Middle frontal gyrus (tissue), 1 donor: ENCODE measurements around the gene SEPTIN7.

Experiments
- DNase-seq: peaks from one replicate; pipeline ENCODE4 v3.0.0-alpha.2; 2015; ENCODE audit warnings: low spot score; ENCODE audit errors: extremely low spot score

SEPTIN7 gene

GRCh38 chr7:35787925-35788324 lies 12.9 kb upstream of the SEPTIN7 start:
- no peak for DNase-seq

GRCh38 chr7:35792472-35792871 lies 8.4 kb upstream of the SEPTIN7 start:
- DNase-seq, result no peak

GRCh38 chr7:35792873-35793489 lies 7.9 kb upstream of the SEPTIN7 start:
- DNase-seq, result no peak

GRCh38 chr7:35797311-35797710 lies 3.5 kb upstream of the SEPTIN7 start:
- no peak for DNase-seq

GRCh38 chr7:35799846-35800717 lies 775 bp upstream of the SEPTIN7 start:
- DNase-seq, result peak; percentile 75

- DNase-seq, result peak; percentile 52
Measured at GRCh38 chr7:35801392-35802101, 690 bp downstream of the SEPTIN7 start.

GRCh38 chr7:35802102-35802466 lies 1.2 kb downstream of the SEPTIN7 start:
- no peak for DNase-seq

- DNase-seq, result no peak
Measured at GRCh38 chr7:35802649-35803048, 1.8 kb downstream of the SEPTIN7 start.

GRCh38 chr7:35804231-35804970 lies 3.5 kb downstream of the SEPTIN7 start:
- no peak for DNase-seq

- DNase-seq, result no peak
Measured at GRCh38 chr7:35805876-35806275, 5.0 kb downstream of the SEPTIN7 start.

GRCh38 chr7:35816514-35816913 lies 15.7 kb downstream of the SEPTIN7 start:
- DNase-seq, result no peak

- no peak for DNase-seq
Measured at GRCh38 chr7:35817181-35817580, 16.3 kb downstream of the SEPTIN7 start.

- DNase-seq, result no peak
Measured at GRCh38 chr7:35817930-35818329, 17.1 kb downstream of the SEPTIN7 start.

GRCh38 chr7:35818513-35818912 lies 17.7 kb downstream of the SEPTIN7 start:
- DNase-seq, result no peak

- no peak for DNase-seq
Measured at GRCh38 chr7:35819310-35819709, 18.5 kb downstream of the SEPTIN7 start.

GRCh38 chr7:35819954-35820703 lies 19.3 kb downstream of the SEPTIN7 start:
- no peak for DNase-seq

- no peak for DNase-seq
Measured at GRCh38 chr7:35820858-35821257, 20.0 kb downstream of the SEPTIN7 start.

GRCh38 chr7:35823440-35823839 lies 22.6 kb downstream of the SEPTIN7 start:
- DNase-seq, result no peak

GRCh38 chr7:35825974-35826373 lies 25.1 kb downstream of the SEPTIN7 start:
- DNase-seq, result no peak

GRCh38 chr7:35826751-35827150 lies 25.9 kb downstream of the SEPTIN7 start:
- DNase-seq, result no peak

- no peak for DNase-seq
Measured at GRCh38 chr7:35828817-35829216, 28.0 kb downstream of the SEPTIN7 start.
